ENCODE measurements around the gene CD8A.

DNA sequence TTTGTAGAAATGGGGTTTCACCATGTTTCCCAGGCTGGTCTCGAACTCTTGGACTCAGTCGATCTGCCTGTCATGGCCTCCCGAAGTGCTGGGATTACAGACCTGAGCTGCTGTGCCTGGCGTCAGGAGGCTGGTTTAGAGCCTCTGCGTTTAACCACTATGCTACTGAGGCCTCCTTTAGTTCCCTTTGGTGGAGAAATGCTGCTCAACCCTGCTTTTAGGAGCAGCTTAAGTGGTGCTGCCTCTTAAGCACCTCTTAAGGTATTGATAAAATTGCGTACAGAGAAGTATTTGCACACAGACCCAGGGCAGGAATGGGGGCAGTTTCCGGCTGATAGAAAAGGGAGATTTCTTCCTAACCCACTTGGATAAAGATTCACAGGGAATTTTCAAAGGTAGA lies 8.0 kb downstream of the CD8A start:
- TF ChIP-seq EZH2 (IDR thresholded peaks at IDR 0.05; ENCODE audit: borderline replicate concordance, control insufficient read depth, low read depth, low read length) (no peak), SIN3A (IDR thresholded peaks at IDR 0.05; ENCODE audit: low read depth, low read length) (no peak), YY1 (IDR thresholded peaks at IDR 0.05; ENCODE audit: low read depth, low read length) (no peak)
- TF ChIP-seq, protein P1, sequence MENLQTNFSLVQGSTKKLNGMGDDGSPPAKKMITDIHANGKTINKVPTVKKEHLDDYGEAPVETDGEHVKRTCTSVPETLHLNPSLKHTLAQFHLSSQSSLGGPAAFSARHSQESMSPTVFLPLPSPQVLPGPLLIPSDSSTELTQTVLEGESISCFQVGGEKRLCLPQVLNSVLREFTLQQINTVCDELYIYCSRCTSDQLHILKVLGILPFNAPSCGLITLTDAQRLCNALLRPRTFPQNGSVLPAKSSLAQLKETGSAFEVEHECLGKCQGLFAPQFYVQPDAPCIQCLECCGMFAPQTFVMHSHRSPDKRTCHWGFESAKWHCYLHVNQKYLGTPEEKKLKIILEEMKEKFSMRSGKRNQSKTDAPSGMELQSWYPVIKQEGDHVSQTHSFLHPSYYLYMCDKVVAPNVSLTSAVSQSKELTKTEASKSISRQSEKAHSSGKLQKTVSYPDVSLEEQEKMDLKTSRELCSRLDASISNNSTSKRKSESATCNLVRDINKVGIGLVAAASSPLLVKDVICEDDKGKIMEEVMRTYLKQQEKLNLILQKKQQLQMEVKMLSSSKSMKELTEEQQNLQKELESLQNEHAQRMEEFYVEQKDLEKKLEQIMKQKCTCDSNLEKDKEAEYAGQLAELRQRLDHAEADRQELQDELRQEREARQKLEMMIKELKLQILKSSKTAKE (IDR thresholded peaks at IDR 0.05; ENCODE audit: low read depth, poor library complexity, severe bottlenecking), result no peak
